Subcutaneous abdominal adipose tissue (tissue), 5 donors: ENCODE results near the gene FHIP1A.

Experiments
- H3K27ac ChIP-seq: one replicate; pipeline ENCODE4 v1.7.0; 2013; ENCODE audit warnings: low read depth, mild to moderate bottlenecking, inconsistent platforms, low read length, moderate library complexity
- H3K27me3 ChIP-seq, 5 donors: one replicate each; pipeline ENCODE4 v1.7.0; 2013; ENCODE audit warnings: low read length in 5 of 5, inconsistent platforms in 1 of 5; ENCODE audit not compliant: control insufficient read depth in 5 of 5, insufficient read depth in 4 of 5
- H3K36me3 ChIP-seq, 5 donors: one replicate each; pipeline ENCODE4 v1.7.0; 2013; ENCODE audit warnings: low read length in 5 of 5; ENCODE audit not compliant: control insufficient read depth in 5 of 5, insufficient read depth in 5 of 5
- H3K4me1 ChIP-seq, 5 donors: one replicate each; pipeline ENCODE4 v1.7.0; 2013; ENCODE audit warnings: low read length in 5 of 5, mild to moderate bottlenecking in 3 of 5, moderate library complexity in 1 of 5; ENCODE audit not compliant: control insufficient read depth in 5 of 5, insufficient read depth in 5 of 5
- H3K4me3 ChIP-seq, 5 donors: one replicate each; pipeline ENCODE4 v1.7.0; 2013; ENCODE audit warnings: low read length in 5 of 5, low read depth in 1 of 5
- H3K9ac ChIP-seq, 5 donors: one replicate each; pipeline ENCODE4 v1.7.0; 2013; ENCODE audit warnings: low read length in 5 of 5, mild to moderate bottlenecking in 4 of 5, moderate library complexity in 3 of 5
- H3K9me3 ChIP-seq, 5 donors: one replicate each; pipeline ENCODE4 v1.7.0; 2013; ENCODE audit warnings: low read length in 5 of 5; ENCODE audit not compliant: control insufficient read depth in 5 of 5
- donor health status: healthy.
- donor health status: healthy.
- donor health status: healthy.
- donor health status: healthy.
- donor health status: healthy.

Gene FHIP1A

GRCh38 chr4:151430740-151431457, 21.9 kb downstream of the FHIP1A start:
- H3K4me1 ChIP-seq, result no peaks in the 10 kb centered on the region
- no peak overlapping the region for H3K9ac ChIP-seq
- H3K9me3 ChIP-seq, result no peaks in the 10 kb centered on the region
- no peak overlapping the region for H3K27ac ChIP-seq
- no peak overlapping the region for H3K4me3 ChIP-seq
- no peaks in the 10 kb centered on the region for H3K36me3 ChIP-seq
- no peaks in the 10 kb centered on the region for H3K27me3 ChIP-seq

- Histone ChIP-seq H3K9ac (no peak overlapping the region), H3K4me1 (no peaks in the 10 kb centered on the region), H3K27me3 (no peaks in the 10 kb centered on the region), H3K4me3 (no peak overlapping the region), H3K9me3 (no peaks in the 10 kb centered on the region), H3K36me3 (no peaks in the 10 kb centered on the region), H3K27ac (no peak overlapping the region)
Measured at GRCh38 chr4:151431728-151432127, 22.8 kb downstream of the FHIP1A start.

- Histone ChIP-seq H3K9me3 (no peaks in the 10 kb centered on the region), H3K27me3 (no peaks in the 10 kb centered on the region), H3K4me3 (no peak overlapping the region), H3K9ac (no peak overlapping the region), H3K36me3 (no peaks in the 10 kb centered on the region), H3K4me1 (no peaks in the 10 kb centered on the region), H3K27ac (no peak overlapping the region)
Measured at GRCh38 chr4:151432654-151433053, 23.7 kb downstream of the FHIP1A start.

GRCh38 chr4:151434183-151434860, 25.3 kb downstream of the FHIP1A start:
- Histone ChIP-seq H3K27ac (no peak overlapping the region), H3K4me1 (no peaks in the 10 kb centered on the region), H3K27me3 (no peaks in the 10 kb centered on the region), H3K9me3 (no peaks in the 10 kb centered on the region), H3K9ac (no peak overlapping the region), H3K36me3 (no peaks in the 10 kb centered on the region), H3K4me3 (no peak overlapping the region)

GRCh38 chr4:151436093-151436518, 27.1 kb downstream of the FHIP1A start:
- Histone ChIP-seq H3K9ac (no peak overlapping the region), H3K27ac (no peak overlapping the region), H3K27me3 (no peaks in the 10 kb centered on the region), H3K9me3 (no peaks in the 10 kb centered on the region), H3K36me3 (no peaks in the 10 kb centered on the region), H3K4me1 (no peaks in the 10 kb centered on the region), H3K4me3 (no peak overlapping the region)

GRCh38 chr4:151437505-151437904, 28.5 kb downstream of the FHIP1A start:
- Histone ChIP-seq H3K9ac (no peak overlapping the region), H3K27me3 (no peaks in the 10 kb centered on the region), H3K4me3 (no peak overlapping the region), H3K27ac (no peak overlapping the region), H3K9me3 (no peaks in the 10 kb centered on the region), H3K36me3 (no peaks in the 10 kb centered on the region), H3K4me1 (no peaks in the 10 kb centered on the region)

- H3K4me1 ChIP-seq, result no peaks in the 10 kb centered on the region
- H3K9me3 ChIP-seq, result no peaks in the 10 kb centered on the region
- H3K27ac ChIP-seq, result no peak overlapping the region
- H3K27me3 ChIP-seq, result no peaks in the 10 kb centered on the region
- H3K9ac ChIP-seq, result no peak overlapping the region
- no peaks in the 10 kb centered on the region for H3K36me3 ChIP-seq
- no peak overlapping the region for H3K4me3 ChIP-seq
Measured at GRCh38 chr4:151438154-151438553, 29.2 kb downstream of the FHIP1A start.

GRCh38 chr4:151439320-151439719, 30.3 kb downstream of the FHIP1A start:
- Histone ChIP-seq H3K27ac (no peak overlapping the region), H3K9ac (no peak overlapping the region), H3K27me3 (peaks cover 0 to 4% (median 2%) of the 10 kb centered on the region in 5 donors), H3K9me3 (no peaks in the 10 kb centered on the region), H3K4me3 (no peak overlapping the region), H3K4me1 (no peaks in the 10 kb centered on the region), H3K36me3 (no peaks in the 10 kb centered on the region)

GRCh38 chr4:151442002-151442401, 33.0 kb downstream of the FHIP1A start:
- no peaks in the 10 kb centered on the region for H3K9me3 ChIP-seq
- H3K4me1 ChIP-seq, result no peaks in the 10 kb centered on the region
- H3K27ac ChIP-seq, result no peak overlapping the region
- no peak overlapping the region for H3K4me3 ChIP-seq
- H3K9ac ChIP-seq, result no peak overlapping the region
- H3K27me3 ChIP-seq, result peaks cover 0 to 4% (median 2%) of the 10 kb centered on the region in 5 donors
- no peaks in the 10 kb centered on the region for H3K36me3 ChIP-seq

GRCh38 chr4:151443247-151443646, 34.3 kb downstream of the FHIP1A start:
- H3K36me3 ChIP-seq, result no peaks in the 10 kb centered on the region
- H3K4me1 ChIP-seq, result no peaks in the 10 kb centered on the region
- no peak overlapping the region for H3K4me3 ChIP-seq
- H3K9me3 ChIP-seq, result no peaks in the 10 kb centered on the region
- no peak overlapping the region for H3K27ac ChIP-seq
- H3K27me3 ChIP-seq, result peaks cover 0 to 4% (median 2%) of the 10 kb centered on the region in 5 donors
- no peak overlapping the region for H3K9ac ChIP-seq
